Upper lobe of left lung (tissue), 6 donors: ENCODE results near the gene TTF2. TPM values are rescaled to one million over a fixed set of nuclear protein-coding genes. Genes with fewer than 3 reads are reported as not detected.

Experiments used
- ATAC-seq, 2 donors: fragments of 200-7000 bp; cut with Tn5 transposase; one replicate each; pipeline ENCODE4 v1.9.1; 2022; ENCODE audit warnings: mild to moderate bottlenecking in 2 of 2, moderate library complexity in 2 of 2; ENCODE audit not compliant: low FRiP score in 2 of 2
- DNase-seq, 2 donors: peaks; one replicate each; pipeline ENCODE4 v3.0.0-alpha.2; 2019 to 2020
- H3K27ac ChIP-seq, 4 donors: fragments of 200-600 bp; sonication (generic); one replicate each; pipeline ENCODE4 v1.5.1; 2016 to 2019
- H3K27me3 ChIP-seq, 4 donors: fragments of 200-600 bp; sonication (generic); one replicate each; pipeline ENCODE4 v1.5.1; 2017 to 2019
- H3K36me3 ChIP-seq, 4 donors: fragments of 200-600 bp; sonication (generic); one replicate each; pipeline ENCODE4 v1.5.1; 2016 to 2019
- H3K4me1 ChIP-seq, 4 donors: fragments of 200-600 bp; sonication (generic); one replicate each; pipeline ENCODE4 v1.5.1; 2018 to 2019
- H3K4me3 ChIP-seq, 4 donors: fragments of 200-600 bp; sonication (generic); one replicate each; pipeline ENCODE4 v1.5.1; 2017 to 2019; ENCODE audit warnings: mild to moderate bottlenecking in 2 of 4, moderate library complexity in 1 of 4
- H3K9me3 ChIP-seq, 4 donors: fragments of 200-600 bp; sonication (generic); one replicate each; pipeline ENCODE4 v1.5.1; 2018 to 2019
- EP300 ChIP-seq, 4 donors: sonication (generic); formaldehyde crosslinking; IDR thresholded peaks; one replicate each; pipeline ENCODE4 v1.5.1; 2017; ENCODE audit warnings: antibody characterized with exemption in 4 of 4, control low read depth in 2 of 4
- POLR2A ChIP-seq, 4 donors: fragments of 450-650 bp; IDR thresholded peaks; one replicate each; pipeline ENCODE4 v1.5.1; 2016 to 2017; ENCODE audit warnings: antibody characterized with exemption in 4 of 4, mild to moderate bottlenecking in 2 of 4
- POLR2AphosphoS5 ChIP-seq, 2 donors: sonication (generic); formaldehyde crosslinking; IDR thresholded peaks; one replicate each; pipeline ENCODE4 v1.5.1; 2017; ENCODE audit warnings: antibody characterized with exemption in 2 of 2
- WGBS, 2 donors: methylation state at CpG; one replicate each; pipeline ENCODE4 v1.1.5; 2017 to 2018; 5-methylcytosine and 5-hydroxymethylcytosine counted together
- total RNA-seq, 6 donors: library from RNA; depleted of rRNA in 4 of 6; stranded (reverse); fragments of >200 nt in 4 of 6; gene quantifications; one replicate each; pipeline versions ENCODE4 v1.1.0 to v1.2.1, GENCODE V29; 2016 to 2021
- TF ChIP-seq, protein P1 (sequence below), 6 experiments: fragments of 450-650 bp in 4 of 6; fragments of 200-600 bp in 2 of 6; sonication (generic) in 2 of 6; IDR thresholded peaks; one replicate each; pipeline ENCODE4 v1.5.1; 2016 to 2019; ENCODE audit warnings: antibody characterized with exemption in 6 of 6
- donor health status: DM: no; HTN: no; CAD: no; lungs with moderate emphysema.
- donor health status: DM: no; HTN: yes; CAD: no; lungs with severe emphysema.

Gene TTF2
- total RNA-seq, 6 donors from 2014 or later, result 5.6 to 37.8 (median 15.2) TPM

DNA sequence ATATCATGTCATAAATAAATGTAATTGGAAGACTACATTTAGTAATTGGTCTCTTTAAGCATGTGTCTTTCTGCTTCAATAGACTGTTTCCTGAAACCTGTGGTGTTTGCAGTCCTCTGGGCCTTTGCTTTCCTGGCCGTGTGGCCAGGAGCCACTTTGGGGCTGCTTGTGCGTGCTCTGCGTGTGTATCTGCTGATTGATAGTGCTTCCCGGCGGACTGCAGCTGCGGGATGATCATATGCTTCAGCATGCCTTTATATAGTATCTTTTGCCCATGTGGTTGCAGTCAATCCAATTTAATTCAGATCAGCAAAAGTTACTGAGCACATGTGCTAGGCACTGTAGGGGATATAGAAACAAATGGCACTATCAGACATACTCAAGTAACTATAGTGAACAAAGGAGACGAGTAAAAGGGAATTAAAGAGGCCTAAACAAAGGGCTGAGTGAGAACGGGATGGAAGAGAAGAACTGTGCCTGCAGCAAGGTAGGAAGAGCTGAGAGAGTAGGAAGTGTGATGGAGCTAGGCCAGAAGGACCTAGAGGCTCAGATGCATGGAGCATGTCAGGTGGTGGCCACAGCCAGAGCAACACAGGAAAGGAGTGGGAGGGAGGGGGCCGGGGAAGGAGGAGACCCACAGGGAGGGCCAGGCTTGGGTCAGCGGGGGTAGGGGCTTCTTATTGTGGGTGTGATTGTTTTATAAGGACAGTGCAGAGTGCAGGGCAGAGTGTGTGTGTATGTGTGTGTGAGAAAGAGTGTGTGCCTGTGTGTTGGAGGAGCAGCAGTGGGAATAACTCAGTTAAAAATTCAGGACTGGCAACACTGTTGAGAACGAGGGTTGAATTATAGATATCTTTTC lies 27.2 kb upstream of the TTF2 start:
- DNase-seq (no peak), ATAC-seq (no peak)
- 85 to 86% methylated on average over 11 of the region's 11 CpGs for WGBS, 2 donors
- Histone ChIP-seq H3K27me3 (no peaks in the 10 kb centered on the region), H3K4me1 (no peaks in the 10 kb centered on the region), H3K27ac (no peak overlapping the region), H3K36me3 (no peaks in the 10 kb centered on the region), H3K4me3 (no peak overlapping the region), H3K9me3 (no peaks in the 10 kb centered on the region)
- TF ChIP-seq, protein P1, sequence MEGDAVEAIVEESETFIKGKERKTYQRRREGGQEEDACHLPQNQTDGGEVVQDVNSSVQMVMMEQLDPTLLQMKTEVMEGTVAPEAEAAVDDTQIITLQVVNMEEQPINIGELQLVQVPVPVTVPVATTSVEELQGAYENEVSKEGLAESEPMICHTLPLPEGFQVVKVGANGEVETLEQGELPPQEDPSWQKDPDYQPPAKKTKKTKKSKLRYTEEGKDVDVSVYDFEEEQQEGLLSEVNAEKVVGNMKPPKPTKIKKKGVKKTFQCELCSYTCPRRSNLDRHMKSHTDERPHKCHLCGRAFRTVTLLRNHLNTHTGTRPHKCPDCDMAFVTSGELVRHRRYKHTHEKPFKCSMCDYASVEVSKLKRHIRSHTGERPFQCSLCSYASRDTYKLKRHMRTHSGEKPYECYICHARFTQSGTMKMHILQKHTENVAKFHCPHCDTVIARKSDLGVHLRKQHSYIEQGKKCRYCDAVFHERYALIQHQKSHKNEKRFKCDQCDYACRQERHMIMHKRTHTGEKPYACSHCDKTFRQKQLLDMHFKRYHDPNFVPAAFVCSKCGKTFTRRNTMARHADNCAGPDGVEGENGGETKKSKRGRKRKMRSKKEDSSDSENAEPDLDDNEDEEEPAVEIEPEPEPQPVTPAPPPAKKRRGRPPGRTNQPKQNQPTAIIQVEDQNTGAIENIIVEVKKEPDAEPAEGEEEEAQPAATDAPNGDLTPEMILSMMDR (IDR thresholded peaks at IDR 0.05), result no peak
- no peak for TF ChIP-seq EP300 (IDR thresholded peaks at IDR 0.05)
- TF ChIP-seq POLR2A (IDR thresholded peaks at IDR 0.05), result no peak
- no peak for TF ChIP-seq POLR2AphosphoS5 (IDR thresholded peaks at IDR 0.05)

DNA sequence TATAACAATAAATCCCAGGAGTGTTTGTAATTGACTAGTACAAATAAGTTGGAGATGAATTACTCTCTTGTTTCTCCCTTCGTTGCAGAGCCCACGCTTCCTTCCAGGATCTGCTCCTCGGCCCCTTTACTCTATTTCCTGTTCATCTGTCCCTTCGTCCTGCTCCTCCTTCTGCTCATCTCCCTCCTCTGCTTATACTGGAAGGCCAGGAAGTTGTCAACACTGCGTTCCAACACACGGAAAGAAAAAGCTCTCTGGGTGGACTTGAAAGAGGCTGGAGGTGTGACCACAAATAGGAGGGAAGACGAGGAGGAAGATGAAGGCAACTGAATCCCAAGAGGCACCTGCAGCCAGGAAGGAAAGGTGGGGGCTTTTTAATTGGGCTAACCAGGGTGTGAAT lies 26.4 kb upstream of the TTF2 start:
- ATAC-seq (no peak), DNase-seq (no peak)
- TF ChIP-seq POLR2AphosphoS5 (IDR thresholded peaks at IDR 0.05), result no peak
- no peak for TF ChIP-seq EP300 (IDR thresholded peaks at IDR 0.05)
- TF ChIP-seq POLR2A (IDR thresholded peaks at IDR 0.05), result no peak
- TF ChIP-seq, protein P1 (IDR thresholded peaks at IDR 0.05), result no peak
- H3K27ac ChIP-seq, result no peak overlapping the region
- no peaks in the 10 kb centered on the region for H3K36me3 ChIP-seq
- H3K9me3 ChIP-seq, result no peaks in the 10 kb centered on the region
- H3K4me3 ChIP-seq, result no peak overlapping the region
- H3K4me1 ChIP-seq, result no peaks in the 10 kb centered on the region
- H3K27me3 ChIP-seq, result no peaks in the 10 kb centered on the region
- WGBS, 2 donors, result 57 to 72% methylated on average over 7 of the region's 7 CpGs

- DNase-seq (no peak), ATAC-seq (no peak)
- WGBS, 2 donors, result 84 to 91% methylated on average over 7 of the region's 7 CpGs
- Histone ChIP-seq H3K27ac (no peak overlapping the region), H3K27me3 (no peaks in the 10 kb centered on the region), H3K36me3 (no peaks in the 10 kb centered on the region), H3K4me1 (no peaks in the 10 kb centered on the region), H3K9me3 (no peaks in the 10 kb centered on the region), H3K4me3 (no peak overlapping the region)
- TF ChIP-seq, protein P1 (IDR thresholded peaks at IDR 0.05), result no peak
- TF ChIP-seq POLR2A (IDR thresholded peaks at IDR 0.05) (no peak), POLR2AphosphoS5 (IDR thresholded peaks at IDR 0.05) (no peak), EP300 (IDR thresholded peaks at IDR 0.05) (no peak)
Observed at GRCh38 chr1:117034791-117035290, 25.3 kb upstream of the TTF2 start.

DNA sequence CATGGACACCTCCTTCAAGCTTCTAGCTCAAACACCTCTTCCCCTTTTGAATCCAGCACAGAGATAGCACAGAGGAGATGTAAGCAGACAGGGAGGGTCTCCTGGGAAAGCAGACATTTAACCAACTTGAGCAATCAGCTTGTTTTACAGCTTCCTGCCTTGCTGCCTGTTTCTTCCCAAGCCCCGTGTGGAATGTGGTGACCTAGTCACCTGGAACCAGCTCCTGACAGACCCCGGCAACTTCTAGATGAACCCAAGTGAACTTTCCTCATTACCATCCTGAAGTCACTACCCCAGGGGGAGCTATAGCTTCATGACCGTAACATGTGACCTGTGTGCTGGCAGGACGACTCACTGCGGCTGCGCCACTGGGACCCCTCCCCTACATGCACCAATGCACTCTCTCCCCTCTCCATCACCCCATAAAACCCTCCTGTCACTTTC lies 24.1 kb upstream of the TTF2 start:
- no peak for TF ChIP-seq POLR2A (IDR thresholded peaks at IDR 0.05)
- no peak for TF ChIP-seq EP300 (IDR thresholded peaks at IDR 0.05)
- TF ChIP-seq, protein P1 (IDR thresholded peaks at IDR 0.05), result no peak

More for the DNA sequence above, 24.1 kb upstream of the TTF2 start:
- H3K4me1 ChIP-seq, result no peaks in the 10 kb centered on the region
- no peaks in the 10 kb centered on the region for H3K27me3 ChIP-seq
- WGBS, 2 donors, result 75 to 92% methylated on average over 5 to 6 of the region's 6 CpGs
- no peak for DNase-seq
- H3K4me3 ChIP-seq, result no peak overlapping the region
- ATAC-seq, result no peak
- no peaks in the 10 kb centered on the region for H3K36me3 ChIP-seq
- H3K9me3 ChIP-seq, result no peaks in the 10 kb centered on the region
- H3K27ac ChIP-seq, result no peak overlapping the region
